Neuronal stem cell (in vitro differentiated cells): ENCODE measurements around the gene SYNDIG1.

Experiments used
- DNase-seq: peaks from one replicate; pipeline ENCODE4 v3.0.0-alpha.2; 2013; ENCODE audit warnings: low spot score
- H2AFZ ChIP-seq: one replicate; pipeline ENCODE4 v1.6.1; 2013; ENCODE audit warnings: mild to moderate bottlenecking, low read length, inconsistent platforms
- H2AK5ac ChIP-seq: 2 replicates; pipeline ENCODE4 v1.6.1; 2013; ENCODE audit warnings: low read depth, mild to moderate bottlenecking, inconsistent platforms, low read length, moderate library complexity, mixed read lengths
- H2BK120ac ChIP-seq: 2 replicates; pipeline ENCODE4 v1.6.1; 2013; ENCODE audit warnings: low read depth, mild to moderate bottlenecking, inconsistent platforms, low read length, moderate library complexity, mixed read lengths
- H2BK12ac ChIP-seq: one replicate; pipeline ENCODE4 v1.6.1; 2013; ENCODE audit warnings: low read length, inconsistent platforms
- H2BK15ac ChIP-seq: 2 replicates; pipeline ENCODE4 v1.6.1; 2013; ENCODE audit warnings: mild to moderate bottlenecking, low read length, inconsistent platforms, mixed read lengths
- H2BK5ac ChIP-seq: one replicate; pipeline ENCODE4 v1.6.1; 2013; ENCODE audit warnings: inconsistent platforms, mild to moderate bottlenecking, low read length, moderate library complexity
- H3K14ac ChIP-seq: one replicate; pipeline ENCODE4 v1.6.1; 2013; ENCODE audit warnings: low read length, inconsistent platforms
- H3K18ac ChIP-seq: 2 replicates; pipeline ENCODE4 v1.6.1; 2013; ENCODE audit warnings: low read length, inconsistent platforms
- H3K23ac ChIP-seq: 2 replicates; pipeline ENCODE4 v1.6.1; 2013; ENCODE audit warnings: low read depth, mild to moderate bottlenecking, mixed read lengths, low read length, inconsistent platforms; ENCODE audit not compliant: poor library complexity
- H3K27ac ChIP-seq: replicated peaks from 3 replicates; pipeline ENCODE4 v1.5.1; 2013; ENCODE audit warnings: low read length, inconsistent platforms
- H3K27me3 ChIP-seq, 3 experiments: 2 replicates each; pipeline ENCODE4 v1.6.1; 2013; ENCODE audit warnings: low read length in 3 of 3, mild to moderate bottlenecking in 2 of 3, inconsistent platforms in 1 of 3, low read depth in 1 of 3, mixed read lengths in 1 of 3, moderate library complexity in 1 of 3; ENCODE audit not compliant: control insufficient read depth in 3 of 3, insufficient read depth in 3 of 3
- H3K36me3 ChIP-seq, 2 donors: replicated peaks in 1 of 2; 2 replicates each; pipeline ENCODE4 v1.6.1; 2013; ENCODE audit warnings: low read length in 2 of 2; ENCODE audit not compliant: control insufficient read depth in 2 of 2, insufficient read depth in 2 of 2
- H3K4ac ChIP-seq: 2 replicates; pipeline ENCODE4 v1.6.1; 2013; ENCODE audit warnings: inconsistent platforms, mild to moderate bottlenecking, low read length, moderate library complexity
- H3K4me1 ChIP-seq, 2 donors: 1 replicate in 1 of 2; 2 replicates in 1 of 2; pipeline ENCODE4 v1.6.1; 2013; ENCODE audit warnings: low read length in 2 of 2, low read depth in 1 of 2; ENCODE audit not compliant: control insufficient read depth in 2 of 2, insufficient read depth in 1 of 2
- H3K4me2 ChIP-seq: one replicate; pipeline ENCODE4 v1.6.1; 2013; ENCODE audit warnings: mild to moderate bottlenecking, low read length, inconsistent platforms; ENCODE audit not compliant: insufficient read depth, poor library complexity, severe bottlenecking
- H3K4me3 ChIP-seq, 2 donors: 2 replicates each; pipeline ENCODE4 v1.5.1; 2013; ENCODE audit warnings: low read length in 2 of 2, mild to moderate bottlenecking in 2 of 2, inconsistent platforms in 1 of 2, moderate library complexity in 1 of 2
- H3K79me1 ChIP-seq: one replicate; pipeline ENCODE4 v1.6.1; 2013; ENCODE audit warnings: low read depth, mild to moderate bottlenecking, inconsistent platforms, low read length, moderate library complexity
- H3K9ac ChIP-seq: one replicate; pipeline ENCODE4 v1.6.1; 2013; ENCODE audit warnings: mild to moderate bottlenecking, low read depth, low read length, inconsistent platforms; ENCODE audit not compliant: poor library complexity
- H3K9me3 ChIP-seq, 2 donors: replicated peaks in 1 of 2; 2 replicates each; pipeline versions ENCODE3 to v1.6.1; 2013; ENCODE audit warnings: low read length in 2 of 2, mild to moderate bottlenecking in 2 of 2, inconsistent platforms in 1 of 2, low read depth in 1 of 2, mixed read lengths in 1 of 2, moderate library complexity in 1 of 2; ENCODE audit not compliant: control insufficient read depth in 2 of 2, insufficient read depth in 1 of 2
- H4K8ac ChIP-seq: one replicate; pipeline ENCODE4 v1.6.1; 2013; ENCODE audit warnings: low read depth, mild to moderate bottlenecking, inconsistent platforms, low read length, moderate library complexity
- H4K91ac ChIP-seq: one replicate; pipeline ENCODE4 v1.6.1; 2013; ENCODE audit warnings: low read length, low read depth, mild to moderate bottlenecking, inconsistent platforms; ENCODE audit not compliant: poor library complexity
- WGBS, 2 donors: extraction: QIAGEN DNeasy Blood & Tissue Kit; methylation state at CpG; one replicate each; pipeline ENCODE4 v1.1.7; 2013; ENCODE audit warnings: missing lambda C conversion rate in 2 of 2, mixed read lengths in 1 of 2; ENCODE audit not compliant: insufficient read length in 2 of 2, insufficient replicate concordance in 1 of 2; ENCODE audit errors: extremely low coverage in 2 of 2; 5-methylcytosine and 5-hydroxymethylcytosine counted together

Gene SYNDIG1

GRCh38 chr20:24477831-24478547 lies 8.6 kb downstream of the SYNDIG1 start:
- Histone ChIP-seq H2BK5ac (no peak overlapping the region), H2AK5ac (peak overlapping the region; percentile 64), H3K27me3 (peaks cover 0 to 9% (median 0%) of the 10 kb centered on the region in 3 experiments), H4K91ac (no peak overlapping the region), H3K36me3 (no peaks in the 10 kb centered on the region), H2BK120ac (no peak overlapping the region), H3K4me2 (no peak overlapping the region), H2BK15ac (no peak overlapping the region), H2AFZ (no peak overlapping the region), H4K8ac (no peak overlapping the region), H2BK12ac (no peak overlapping the region), H3K9ac (no peak overlapping the region), H3K23ac (no peak overlapping the region), H3K9me3 (no peaks in the 10 kb centered on the region), H3K4me3 (no peak overlapping the region), H3K4me1 (peaks cover 0 to 6% of the 10 kb centered on the region in 2 donors), H3K4ac (no peak overlapping the region), H3K79me1 (peaks cover 3% of the 10 kb centered on the region), H3K27ac (no peak overlapping the region), H3K18ac (no peak overlapping the region), H3K14ac (no peak overlapping the region)
- DNase-seq = no peak
- WGBS, 2 donors = no CpG with 5 or more reads among the region's 11 CpGs

- no peak overlapping the region for H2BK120ac ChIP-seq
- H3K4me1 ChIP-seq = peaks cover 0 to 5% of the 10 kb centered on the region in 2 donors
- no peak overlapping the region for H3K4me2 ChIP-seq
- no peak overlapping the region for H3K4ac ChIP-seq
- no peak overlapping the region for H2BK5ac ChIP-seq
- no peak overlapping the region for H4K8ac ChIP-seq
- H3K27me3 ChIP-seq = peaks cover 0 to 3% (median 0%) of the 10 kb centered on the region in 3 experiments
- no CpG with 5 or more reads among the region's 7 CpGs for WGBS, 2 donors
- H3K79me1 ChIP-seq = peaks cover 3% of the 10 kb centered on the region
- no peak overlapping the region for H3K27ac ChIP-seq
- H2AK5ac ChIP-seq = no peak overlapping the region
- no peak overlapping the region for H3K4me3 ChIP-seq
- H3K9me3 ChIP-seq = no peaks in the 10 kb centered on the region
- H3K18ac ChIP-seq = peak overlapping the region; percentile 1
- no peak overlapping the region for H3K9ac ChIP-seq
- H3K14ac ChIP-seq = no peak overlapping the region
- H2BK12ac ChIP-seq = no peak overlapping the region
- no peak for DNase-seq
- H2BK15ac ChIP-seq = no peak overlapping the region
- no peaks in the 10 kb centered on the region for H3K36me3 ChIP-seq
- H3K23ac ChIP-seq = no peak overlapping the region
- H2AFZ ChIP-seq = no peak overlapping the region
- H4K91ac ChIP-seq = no peak overlapping the region
These were observed 9.2 kb downstream of the SYNDIG1 start for GRCh38 chr20:24478584-24478983.

- no CpG with 5 or more reads among the region's 4 CpGs for WGBS, 2 donors
- no peak overlapping the region for H3K14ac ChIP-seq
These were observed 9.7 kb downstream of the SYNDIG1 start for GRCh38 chr20:24479106-24479505.

GRCh38 chr20:24479595-24479994 lies 10.2 kb downstream of the SYNDIG1 start:
- Histone ChIP-seq H3K4ac (no peak overlapping the region), H4K91ac (no peak overlapping the region), H2BK5ac (no peak overlapping the region), H3K14ac (peak overlapping the region; percentile 27), H3K23ac (peak overlapping the region; percentile 13), H2BK12ac (no peak overlapping the region), H3K4me3 (no peak overlapping the region), H4K8ac (peak overlapping the region; percentile 70), H3K79me1 (peaks cover 3% of the 10 kb centered on the region), H3K9me3 (no peaks in the 10 kb centered on the region), H2BK15ac (no peak overlapping the region), H3K4me2 (no peak overlapping the region), H2AK5ac (no peak overlapping the region), H2AFZ (no peak overlapping the region), H3K4me1 (peaks cover 0 to 5% of the 10 kb centered on the region in 2 donors), H3K27ac (no peak overlapping the region), H3K27me3 (no peaks in the 10 kb centered on the region), H3K18ac (no peak overlapping the region), H3K36me3 (no peaks in the 10 kb centered on the region), H3K9ac (no peak overlapping the region), H2BK120ac (no peak overlapping the region)
- WGBS, 2 donors = no CpG with 5 or more reads among the region's 4 CpGs
- no peak for DNase-seq

More at GRCh38 chr20:24479106-24479505, 9.7 kb downstream of the SYNDIG1 start:
- peaks cover 3% of the 10 kb centered on the region for H3K79me1 ChIP-seq
- H3K27me3 ChIP-seq = no peaks in the 10 kb centered on the region
- H3K9me3 ChIP-seq = no peaks in the 10 kb centered on the region
- no peak overlapping the region for H4K8ac ChIP-seq
- peak overlapping the region; percentile 61 for H3K18ac ChIP-seq
- no peak overlapping the region for H2AK5ac ChIP-seq
- no peak overlapping the region for H3K23ac ChIP-seq
- H3K4me3 ChIP-seq = no peak overlapping the region
- no peak overlapping the region for H2AFZ ChIP-seq
- no peak overlapping the region for H3K9ac ChIP-seq
- H3K4ac ChIP-seq = no peak overlapping the region
- DNase-seq = no peak
- H3K27ac ChIP-seq = no peak overlapping the region
- no peak overlapping the region for H2BK120ac ChIP-seq
- H2BK15ac ChIP-seq = no peak overlapping the region
- no peak overlapping the region for H4K91ac ChIP-seq
- H2BK12ac ChIP-seq = no peak overlapping the region
- H3K36me3 ChIP-seq = no peaks in the 10 kb centered on the region
- H3K4me2 ChIP-seq = no peak overlapping the region
- peaks cover 0 to 5% of the 10 kb centered on the region in 2 donors for H3K4me1 ChIP-seq
- no peak overlapping the region for H2BK5ac ChIP-seq
